Panc1 (cell line): ENCODE measurements around the gene SYCP2. TPM values are rescaled to one million over a fixed set of nuclear protein-coding genes. Genes with fewer than 3 reads are reported as not detected.

Experiments used
- ATAC-seq: fragments of 200-7000 bp; cut with Tn5 transposase; 2 replicates; pipeline ENCODE4 v1.9.1; 2020; ENCODE audit warnings: mild to moderate bottlenecking, moderate library complexity
- BruUV-seq: library from RNA; stranded (reverse); fragments of 400-500 nt; replicated peaks from 2 replicates; lab custom pipeline; 2021; lab: Mats Ljungman, UMichigan
- CTCF ChIA-PET: fragments of 300-600 bp; sonication (Branson Sonifier 250); formaldehyde crosslinking; loops from one replicate; lab custom pipeline; 2022; ENCODE audit warnings: antibody characterized with exemption; lab: Charles Lee
- POLR2A ChIA-PET: fragments of 300-600 bp; sonication (Branson Sonifier 250); formaldehyde crosslinking; loops from one replicate; lab custom pipeline; 2022; ENCODE audit warnings: antibody characterized with exemption; lab: Charles Lee
- DNase-seq: peaks from one replicate; pipeline ENCODE4 v3.0.0-alpha.2; 2010; ENCODE audit warnings: low read depth, low spot score
- H3K27ac ChIP-seq: 2 replicates; pipeline ENCODE4 v1.5.1; 2011; ENCODE audit warnings: mild to moderate bottlenecking, low read length, inconsistent platforms
- H3K27me3 ChIP-seq: fragments of 200-500 bp; sonication (Bioruptor generic); 2 replicates; pipeline ENCODE4 v1.6.0; 2014; ENCODE audit warnings: low read length, inconsistent platforms; ENCODE audit not compliant: control insufficient read depth, insufficient read depth
- H3K36me3 ChIP-seq: fragments of 200-500 bp; sonication (Bioruptor generic); 2 replicates; pipeline ENCODE4 v1.5.1; 2014; ENCODE audit warnings: inconsistent platforms, mild to moderate bottlenecking, low read length, moderate library complexity; ENCODE audit not compliant: control insufficient read depth, insufficient read depth
- H3K4me1 ChIP-seq: 2 replicates; pipeline ENCODE4 v1.5.1; 2011; ENCODE audit warnings: inconsistent platforms, mild to moderate bottlenecking, low read length, moderate library complexity; ENCODE audit not compliant: control insufficient read depth, insufficient read depth
- H3K4me3 ChIP-seq, 2 experiments: 2 replicates each; pipeline ENCODE4 v1.5.1; 2011 to 2012; ENCODE audit warnings: low read depth in 2 of 2, low read length in 2 of 2, mild to moderate bottlenecking in 2 of 2, inconsistent platforms in 1 of 2, moderate library complexity in 1 of 2
- H3K9me3 ChIP-seq: fragments of 200-500 bp; sonication (Bioruptor generic); 2 replicates; pipeline ENCODE4 v1.5.1; 2014; ENCODE audit warnings: low read depth, mild to moderate bottlenecking, inconsistent platforms, low read length, moderate library complexity; ENCODE audit not compliant: control insufficient read depth, insufficient read depth
- POLR2AphosphoS5 ChIP-seq: IDR thresholded peaks from 2 replicates; pipeline ENCODE4 v1.6.1; 2012; ENCODE audit warnings: mild to moderate bottlenecking, low read depth, low read length, moderate library complexity
- SIN3A ChIP-seq: IDR thresholded peaks from 2 replicates; pipeline ENCODE4 v1.6.1; 2012; ENCODE audit warnings: low read depth, mild to moderate bottlenecking, low read length, moderate library complexity, borderline replicate concordance; ENCODE audit not compliant: insufficient read depth
- TCF7L2 ChIP-seq: IDR thresholded peaks from 2 replicates; pipeline ENCODE4 v1.6.1; 2011; ENCODE audit warnings: mild to moderate bottlenecking, low read depth, low read length, inconsistent platforms
- in situ Hi-C: cut with HindIII; loops from 2 replicates; pipeline ENCODE4 v1.10.0; 2016; ENCODE audit warnings: low sequenced_read_pairs, low pct_unique_long_range_greater_than_20kb
- intact Hi-C: fragments of 100-400 bp; cut with micrococcal nuclease; formaldehyde crosslinking; loops from one replicate; pipeline ENCODE4 v1.10.0; 2022; ENCODE audit not compliant: unreplicated experiment
- total RNA-seq: library from RNA; stranded (reverse); gene quantifications from one replicate; pipeline ENCODE4 v1.2.1, GENCODE V29; 2021; ENCODE audit not compliant: unreplicated experiment
- TF ChIP-seq, protein P1 (sequence below), 2 experiments: IDR thresholded peaks; 2 replicates each; pipeline ENCODE4 v1.6.1; 2011 to 2012; ENCODE audit warnings: low read depth in 2 of 2, control low read depth in 1 of 2, low read length in 1 of 2, mild to moderate bottlenecking in 1 of 2, moderate library complexity in 1 of 2; ENCODE audit not compliant: insufficient read depth in 1 of 2
- TF ChIP-seq, protein P2 (sequence below): fragments of 450-650 bp; IDR thresholded peaks from 2 replicates; pipeline ENCODE4 v1.5.1; 2017; ENCODE audit warnings: mild to moderate bottlenecking

Gene SYCP2
- total RNA-seq, 1 experiment from 2014 or later: 39.7 TPM

DNA sequence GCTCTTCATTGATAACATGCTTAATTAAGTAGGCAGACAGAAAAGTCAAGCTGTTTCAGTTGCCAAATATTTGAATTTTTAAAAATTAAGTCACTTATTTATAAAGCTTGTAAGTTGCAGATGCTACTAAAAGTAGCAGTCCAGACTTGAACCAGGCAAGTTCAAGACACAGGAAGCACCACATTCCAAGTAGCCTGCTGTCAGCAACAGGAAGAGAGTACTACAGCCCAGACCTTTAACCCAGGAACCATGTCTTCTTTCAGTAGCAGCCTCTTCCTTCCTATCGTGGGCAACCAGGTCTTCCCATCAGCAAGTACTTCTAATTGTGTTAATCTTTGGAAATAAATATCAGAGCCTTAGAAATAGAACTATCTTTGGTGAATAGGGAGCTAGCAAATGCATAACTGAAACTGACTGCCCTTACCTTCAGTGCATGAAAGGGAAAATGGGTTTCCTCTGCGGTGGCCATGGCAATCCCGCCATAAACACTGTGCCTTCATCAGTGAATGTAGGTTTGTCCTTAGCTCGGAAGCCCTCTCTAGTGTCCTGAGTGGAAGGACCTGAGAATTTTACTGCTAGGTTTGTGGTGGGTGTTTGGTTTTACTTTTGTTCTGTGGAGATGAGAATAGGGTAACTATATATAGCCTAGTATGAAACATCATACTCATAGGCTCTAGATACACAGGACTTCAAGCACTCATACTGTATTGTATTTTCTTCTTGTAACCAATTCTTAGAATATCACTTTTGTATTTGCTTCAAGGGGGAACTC lies 95.6 kb downstream of the SYCP2 start:
- TF ChIP-seq SIN3A (no peak), POLR2AphosphoS5 (no peak), TCF7L2 (no peak)
- TF ChIP-seq, protein P1, sequence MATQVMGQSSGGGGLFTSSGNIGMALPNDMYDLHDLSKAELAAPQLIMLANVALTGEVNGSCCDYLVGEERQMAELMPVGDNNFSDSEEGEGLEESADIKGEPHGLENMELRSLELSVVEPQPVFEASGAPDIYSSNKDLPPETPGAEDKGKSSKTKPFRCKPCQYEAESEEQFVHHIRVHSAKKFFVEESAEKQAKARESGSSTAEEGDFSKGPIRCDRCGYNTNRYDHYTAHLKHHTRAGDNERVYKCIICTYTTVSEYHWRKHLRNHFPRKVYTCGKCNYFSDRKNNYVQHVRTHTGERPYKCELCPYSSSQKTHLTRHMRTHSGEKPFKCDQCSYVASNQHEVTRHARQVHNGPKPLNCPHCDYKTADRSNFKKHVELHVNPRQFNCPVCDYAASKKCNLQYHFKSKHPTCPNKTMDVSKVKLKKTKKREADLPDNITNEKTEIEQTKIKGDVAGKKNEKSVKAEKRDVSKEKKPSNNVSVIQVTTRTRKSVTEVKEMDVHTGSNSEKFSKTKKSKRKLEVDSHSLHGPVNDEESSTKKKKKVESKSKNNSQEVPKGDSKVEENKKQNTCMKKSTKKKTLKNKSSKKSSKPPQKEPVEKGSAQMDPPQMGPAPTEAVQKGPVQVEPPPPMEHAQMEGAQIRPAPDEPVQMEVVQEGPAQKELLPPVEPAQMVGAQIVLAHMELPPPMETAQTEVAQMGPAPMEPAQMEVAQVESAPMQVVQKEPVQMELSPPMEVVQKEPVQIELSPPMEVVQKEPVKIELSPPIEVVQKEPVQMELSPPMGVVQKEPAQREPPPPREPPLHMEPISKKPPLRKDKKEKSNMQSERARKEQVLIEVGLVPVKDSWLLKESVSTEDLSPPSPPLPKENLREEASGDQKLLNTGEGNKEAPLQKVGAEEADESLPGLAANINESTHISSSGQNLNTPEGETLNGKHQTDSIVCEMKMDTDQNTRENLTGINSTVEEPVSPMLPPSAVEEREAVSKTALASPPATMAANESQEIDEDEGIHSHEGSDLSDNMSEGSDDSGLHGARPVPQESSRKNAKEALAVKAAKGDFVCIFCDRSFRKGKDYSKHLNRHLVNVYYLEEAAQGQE (IDR thresholded peaks at IDR 0.05; ENCODE audit: insufficient read depth in 1 of 2, low read depth in 2 of 2, low read length in 1 of 2): no peak
- TF ChIP-seq, protein P2, sequence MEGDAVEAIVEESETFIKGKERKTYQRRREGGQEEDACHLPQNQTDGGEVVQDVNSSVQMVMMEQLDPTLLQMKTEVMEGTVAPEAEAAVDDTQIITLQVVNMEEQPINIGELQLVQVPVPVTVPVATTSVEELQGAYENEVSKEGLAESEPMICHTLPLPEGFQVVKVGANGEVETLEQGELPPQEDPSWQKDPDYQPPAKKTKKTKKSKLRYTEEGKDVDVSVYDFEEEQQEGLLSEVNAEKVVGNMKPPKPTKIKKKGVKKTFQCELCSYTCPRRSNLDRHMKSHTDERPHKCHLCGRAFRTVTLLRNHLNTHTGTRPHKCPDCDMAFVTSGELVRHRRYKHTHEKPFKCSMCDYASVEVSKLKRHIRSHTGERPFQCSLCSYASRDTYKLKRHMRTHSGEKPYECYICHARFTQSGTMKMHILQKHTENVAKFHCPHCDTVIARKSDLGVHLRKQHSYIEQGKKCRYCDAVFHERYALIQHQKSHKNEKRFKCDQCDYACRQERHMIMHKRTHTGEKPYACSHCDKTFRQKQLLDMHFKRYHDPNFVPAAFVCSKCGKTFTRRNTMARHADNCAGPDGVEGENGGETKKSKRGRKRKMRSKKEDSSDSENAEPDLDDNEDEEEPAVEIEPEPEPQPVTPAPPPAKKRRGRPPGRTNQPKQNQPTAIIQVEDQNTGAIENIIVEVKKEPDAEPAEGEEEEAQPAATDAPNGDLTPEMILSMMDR: no peak
- no peaks in the 10 kb centered on the region for H3K27me3 ChIP-seq
- no TSS peak for BruUV-seq
- in situ Hi-C loops: no loop called here
- no peak overlapping the region for H3K27ac ChIP-seq
- no peak for DNase-seq
- H3K9me3 ChIP-seq: no peaks in the 10 kb centered on the region
- ChIA-PET POLR2A (no interaction called here), CTCF (no interaction called here)
- no peak overlapping the region for H3K4me3 ChIP-seq
- H3K36me3 ChIP-seq: no peaks in the 10 kb centered on the region
- H3K4me1 ChIP-seq: no peaks in the 10 kb centered on the region; the same call in 1 of the 2 replicates
- ATAC-seq: no peak
- intact Hi-C loops: no loop called here

DNA sequence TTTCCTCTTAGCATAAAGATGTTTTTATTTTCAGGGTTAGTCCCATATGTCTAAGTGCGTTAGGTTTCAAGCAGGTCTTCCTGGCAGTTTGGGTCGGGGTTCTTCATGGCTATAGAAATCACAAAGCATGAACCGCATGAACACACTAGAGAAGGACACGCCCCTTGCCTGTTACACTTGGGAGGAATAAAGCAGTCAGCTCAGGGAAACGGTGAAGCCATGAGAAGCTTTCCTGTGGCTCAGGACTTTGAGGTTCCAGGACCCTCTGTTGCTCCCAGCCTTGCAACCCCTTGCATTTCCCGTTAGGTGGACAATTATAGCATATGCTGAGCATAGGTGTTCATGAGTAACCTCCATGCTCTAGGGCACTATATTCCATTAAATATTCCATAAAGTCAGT lies 96.7 kb downstream of the SYCP2 start:
- in situ Hi-C loops (no loop called here), intact Hi-C loops (no loop called here)
- Histone ChIP-seq H3K36me3 (no peaks in the 10 kb centered on the region), H3K27me3 (no peaks in the 10 kb centered on the region), H3K9me3 (no peaks in the 10 kb centered on the region), H3K4me3 (no peak overlapping the region), H3K27ac (no peak overlapping the region), H3K4me1 (no peaks in the 10 kb centered on the region; the same call in 1 of the 2 replicates)
- ChIA-PET CTCF (no interaction called here), POLR2A (no interaction called here)
- no TSS peak for BruUV-seq
- DNase-seq: no peak
- ATAC-seq: no peak
- no peak for TF ChIP-seq SIN3A
